HG03175 (cell line): ENCODE results near the gene POMGNT1.

Source experiments
- ATAC-seq: cut with Tn5 transposase; IDR thresholded peaks from one replicate; pipeline ENCODE4 v1.9.1; 2021; ENCODE audit warnings: mild to moderate bottlenecking, moderate library complexity; ENCODE audit not compliant: unreplicated experiment

POMGNT1 gene

GRCh38 chr1:46158312-46159281 lies 39.6 kb downstream of the POMGNT1 start:
- peak; percentile 92 for ATAC-seq

- ATAC-seq = no peak
Observed at GRCh38 chr1:46157916-46158311, 40.3 kb downstream of the POMGNT1 start.

GRCh38 chr1:46153732-46154131 lies 44.5 kb downstream of the POMGNT1 start:
- ATAC-seq = no peak

GRCh38 chr1:46153228-46153627 lies 45.0 kb downstream of the POMGNT1 start:
- no peak for ATAC-seq

GRCh38 chr1:46152016-46152415 lies 46.2 kb downstream of the POMGNT1 start:
- ATAC-seq = no peak

GRCh38 chr1:46150085-46150484 lies 48.1 kb downstream of the POMGNT1 start:
- no peak for ATAC-seq

- no peak for ATAC-seq
Observed at GRCh38 chr1:46148318-46148717, 49.9 kb downstream of the POMGNT1 start.
